ENCODE results near the gene POU3F1.

POU3F1 gene

DNA sequence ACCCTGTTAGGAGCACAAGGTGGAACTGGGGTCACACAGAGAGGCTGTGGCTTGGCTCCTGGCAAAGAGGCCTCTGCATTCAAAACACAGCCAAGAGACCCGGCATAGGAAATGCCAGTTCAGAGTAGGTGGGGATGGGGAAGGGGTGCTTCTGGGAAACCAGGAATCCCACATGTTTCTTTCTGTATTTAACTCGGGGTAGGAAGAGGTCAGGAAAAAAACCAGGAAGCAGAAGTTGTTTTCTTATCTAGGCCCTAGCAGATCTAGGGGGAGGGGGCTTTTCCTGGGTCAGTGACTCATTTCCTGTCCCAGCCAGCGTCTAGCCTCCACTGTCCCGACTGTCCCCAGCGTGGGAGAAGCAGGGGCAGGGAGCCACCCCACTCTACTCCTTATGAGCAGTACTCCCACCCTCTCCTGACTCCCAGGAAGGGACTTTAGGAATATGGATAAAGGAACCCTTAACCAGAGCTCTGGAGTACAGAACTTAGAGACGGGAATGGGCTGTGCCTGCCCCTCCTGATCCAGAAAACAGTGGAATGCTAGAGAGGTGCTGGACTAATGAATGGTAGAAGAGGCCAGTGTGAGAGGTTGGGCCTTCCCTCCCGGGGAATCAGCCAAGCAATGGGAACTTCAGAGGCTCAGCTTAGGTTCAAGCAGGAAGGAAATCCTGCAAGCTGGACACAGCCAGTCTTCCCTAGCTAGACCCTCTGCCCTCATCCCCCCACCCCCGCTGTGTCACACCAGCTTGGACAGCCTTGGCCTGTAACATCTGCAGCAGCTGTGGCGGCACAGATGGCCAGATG lies 47.0 kb downstream of the POU3F1 start:
- no peaks in the 10 kb centered on the region for H3K9me3 ChIP-seq (replicated peaks; ENCODE audit: insufficient read depth, low read length)
- no peaks in the 10 kb centered on the region for H4K20me1 ChIP-seq (ENCODE audit: insufficient read depth, low read length)
- H3K4me2 ChIP-seq (ENCODE audit: low read depth, low read length) = no peak overlapping the region
- no peaks in the 10 kb centered on the region for H3K9me2 ChIP-seq (replicated peaks; ENCODE audit: insufficient read depth, low read length)
- 0 out of 2 replicates have a peak, but pooled peaks cover 11% of the 10 kb centered on the region for H3K4me1 ChIP-seq (ENCODE audit: low read length)
- TF ChIP-seq EZH2phosphoT487 (IDR thresholded peaks at IDR 0.05; ENCODE audit: low read length) (no peak), EZH2 (optimal IDR thresholded peaks at IDR 0.05; ENCODE audit: low read depth, low read length) (no peak), CTCF (IDR thresholded peaks at IDR 0.05; ENCODE audit: low read length) (no peak)
- H3K79me2 ChIP-seq (ENCODE audit: low read length) = no peaks in the 10 kb centered on the region
- no peak overlapping the region for H3K9ac ChIP-seq (ENCODE audit: low read length)
- peak overlapping the region; percentile 33; the same call in 1 of the 2 replicates for H2AFZ ChIP-seq (ENCODE audit: low read length)
- no peak overlapping the region for H3K4me3 ChIP-seq (ENCODE audit: low read length)
- peaks cover 18% of the 10 kb centered on the region for H3K27me3 ChIP-seq (replicated peaks; ENCODE audit: insufficient read depth, low read length)
- no peak overlapping the region for H3K27ac ChIP-seq (ENCODE audit: low read length)
- DNase-seq = no peak
- no peaks in the 10 kb centered on the region for H3K36me3 ChIP-seq (replicated peaks; ENCODE audit: insufficient read depth, low read length)
- H3F3A ChIP-seq (ENCODE audit: insufficient read depth, low read length) = no peaks in the 10 kb centered on the region

DNA sequence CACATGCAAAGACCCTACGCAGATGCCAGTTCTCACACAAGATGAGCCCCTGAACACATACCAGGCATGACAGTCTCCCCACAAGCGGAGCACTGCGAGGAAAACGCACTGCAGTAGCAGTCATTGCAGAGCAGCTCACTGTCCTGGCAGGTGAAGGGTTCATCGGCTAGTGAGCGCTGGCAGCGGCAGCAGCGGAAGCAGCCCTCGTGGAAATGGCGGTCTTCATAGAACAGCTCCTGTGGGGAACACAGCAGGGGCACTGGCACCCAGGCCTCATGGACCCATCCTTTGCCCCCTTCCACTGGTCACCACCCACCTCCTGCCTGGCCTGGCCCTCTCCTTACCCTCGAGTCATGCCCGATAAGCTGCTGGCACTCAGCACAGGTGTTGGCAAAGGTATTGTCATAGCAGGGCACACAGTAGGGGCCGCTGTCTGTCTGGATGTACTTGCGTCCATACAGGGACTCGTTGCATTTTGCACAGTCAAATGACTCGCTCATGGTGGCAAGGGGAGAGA lies 47.6 kb downstream of the POU3F1 start:
- no peak for DNase-seq
- no peaks in the 10 kb centered on the region for H3K9me2 ChIP-seq (replicated peaks; ENCODE audit: insufficient read depth, low read length)
- H3K27ac ChIP-seq (ENCODE audit: low read length) = no peak overlapping the region
- TF ChIP-seq EZH2phosphoT487 (IDR thresholded peaks at IDR 0.05; ENCODE audit: low read length) = no peak
- TF ChIP-seq EZH2 (optimal IDR thresholded peaks at IDR 0.05; ENCODE audit: low read depth, low read length) = no peak
- TF ChIP-seq CTCF (IDR thresholded peaks at IDR 0.05; ENCODE audit: low read length) = no peak
- no peaks in the 10 kb centered on the region for H4K20me1 ChIP-seq (ENCODE audit: insufficient read depth, low read length)
- no peaks in the 10 kb centered on the region for H3K79me2 ChIP-seq (ENCODE audit: low read length)
- 0 out of 2 replicates have a peak, but pooled peaks cover 11% of the 10 kb centered on the region for H3K4me1 ChIP-seq (ENCODE audit: low read length)
- H3K4me3 ChIP-seq (ENCODE audit: low read length) = no peak overlapping the region
- H2AFZ ChIP-seq (ENCODE audit: low read length) = peak overlapping the region; percentile 33; the same call in 1 of the 2 replicates
- no peak overlapping the region for H3K9ac ChIP-seq (ENCODE audit: low read length)
- no peaks in the 10 kb centered on the region for H3K9me3 ChIP-seq (replicated peaks; ENCODE audit: insufficient read depth, low read length)
- no peaks in the 10 kb centered on the region for H3K36me3 ChIP-seq (replicated peaks; ENCODE audit: insufficient read depth, low read length)
- H3K4me2 ChIP-seq (ENCODE audit: low read depth, low read length) = no peak overlapping the region
- no peaks in the 10 kb centered on the region for H3F3A ChIP-seq (ENCODE audit: insufficient read depth, low read length)
- H3K27me3 ChIP-seq (replicated peaks; ENCODE audit: insufficient read depth, low read length) = peaks cover 11% of the 10 kb centered on the region

DNA sequence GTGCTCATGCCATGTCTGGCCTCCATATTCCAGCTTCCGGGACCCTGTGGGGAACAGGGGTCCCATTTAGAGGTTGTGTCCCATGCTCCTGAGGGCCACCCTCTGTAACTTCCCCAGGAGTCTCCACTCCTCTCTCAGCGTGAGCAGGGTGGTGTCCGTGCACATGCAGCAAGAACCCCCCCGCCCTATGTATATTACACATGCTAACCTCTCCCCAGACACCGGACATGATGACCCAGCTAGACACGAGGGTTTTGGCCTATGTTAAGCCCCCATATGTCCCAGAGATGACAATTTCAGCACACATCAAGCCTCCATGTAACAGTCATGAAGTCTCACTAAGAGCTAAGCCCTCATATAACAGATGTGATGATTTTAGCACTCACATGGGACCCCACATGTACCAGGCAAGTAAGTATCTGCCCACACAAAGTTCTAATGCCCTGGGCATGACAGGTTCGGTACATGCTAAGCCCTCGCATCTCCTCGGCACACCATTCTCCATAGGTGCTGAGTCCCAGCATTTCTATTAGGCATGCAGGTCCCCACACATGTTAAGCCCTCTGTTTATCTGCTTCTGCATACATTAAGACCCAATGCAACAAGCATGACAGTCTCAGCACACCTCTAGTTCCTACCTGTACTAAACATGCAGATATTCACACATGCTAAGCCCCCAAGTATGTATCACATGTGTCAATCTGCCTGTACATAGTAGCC lies 48.3 kb downstream of the POU3F1 start:
- H3K9me2 ChIP-seq (replicated peaks; ENCODE audit: insufficient read depth, low read length) = no peaks in the 10 kb centered on the region
- H3K27me3 ChIP-seq (replicated peaks; ENCODE audit: insufficient read depth, low read length) = peaks cover 6% of the 10 kb centered on the region; the same call in 1 of the 2 replicates
- TF ChIP-seq EZH2 (optimal IDR thresholded peaks at IDR 0.05; ENCODE audit: low read depth, low read length) (no peak), EZH2phosphoT487 (IDR thresholded peaks at IDR 0.05; ENCODE audit: low read length) (no peak), CTCF (IDR thresholded peaks at IDR 0.05; ENCODE audit: low read length) (no peak)
- H3K36me3 ChIP-seq (replicated peaks; ENCODE audit: insufficient read depth, low read length) = no peaks in the 10 kb centered on the region
- no peaks in the 10 kb centered on the region for H3K9me3 ChIP-seq (replicated peaks; ENCODE audit: insufficient read depth, low read length)
- no peaks in the 10 kb centered on the region for H4K20me1 ChIP-seq (ENCODE audit: insufficient read depth, low read length)
- no peak overlapping the region for H3K9ac ChIP-seq (ENCODE audit: low read length)
- H3F3A ChIP-seq (ENCODE audit: insufficient read depth, low read length) = no peaks in the 10 kb centered on the region
- H3K4me2 ChIP-seq (ENCODE audit: low read depth, low read length) = no peak overlapping the region
- no peak overlapping the region for H2AFZ ChIP-seq (ENCODE audit: low read length)
- no peak overlapping the region for H3K4me3 ChIP-seq (ENCODE audit: low read length)
- H3K4me1 ChIP-seq (ENCODE audit: low read length) = 0 out of 2 replicates have a peak, but pooled peaks cover 11% of the 10 kb centered on the region
- H3K79me2 ChIP-seq (ENCODE audit: low read length) = no peaks in the 10 kb centered on the region
- no peak for DNase-seq
- H3K27ac ChIP-seq (ENCODE audit: low read length) = no peak overlapping the region
